ENCODE measurements around the gene GLYAT.
"Not testable (repeated sequence)": the region's sequence is repeated elsewhere in the genome, so short reads cannot be mapped to it uniquely, and the experiment has no call there.

Gene GLYAT

DNA sequence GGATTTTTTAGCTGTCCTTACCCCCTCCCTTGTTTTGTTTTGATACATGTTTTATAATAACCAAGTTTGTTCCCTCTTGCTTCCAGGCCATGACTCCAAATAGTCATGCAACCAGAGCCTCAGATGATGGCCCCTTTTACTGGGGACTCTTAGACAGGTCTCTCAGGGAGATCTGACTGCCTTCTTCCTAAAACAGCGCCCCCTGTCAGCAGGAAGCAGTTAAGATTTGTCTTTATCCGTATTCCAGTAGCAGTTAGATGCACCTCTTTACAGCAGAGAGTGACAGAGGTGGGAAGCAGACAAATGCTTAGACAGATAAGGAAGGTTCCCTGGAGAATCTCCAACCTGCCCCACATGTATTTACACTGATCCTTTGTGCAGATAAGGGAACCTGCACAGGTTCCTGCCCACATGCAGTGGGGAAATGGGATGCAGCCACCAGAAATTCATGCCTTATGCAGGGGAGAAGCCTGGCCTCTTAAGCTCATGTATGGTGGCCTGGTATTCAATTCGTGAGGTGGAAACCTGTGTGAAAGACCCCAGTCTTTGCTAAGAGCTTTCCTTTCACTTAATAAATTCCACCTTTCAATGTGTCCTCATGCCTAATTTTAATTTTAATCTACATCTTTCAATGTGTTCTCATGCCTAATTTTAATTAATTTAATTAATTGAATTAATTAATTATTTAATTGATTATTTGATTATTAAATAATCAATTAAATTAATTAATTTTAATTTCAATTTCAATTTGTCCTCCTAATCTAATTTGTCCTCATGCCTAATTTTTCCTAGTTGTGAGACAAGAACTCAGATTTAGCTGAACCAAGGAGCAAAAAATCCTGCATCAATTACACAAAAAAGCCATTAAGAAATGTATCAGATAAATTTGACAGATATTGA lies 11.5 kb upstream of the GLYAT start:
- no peak for DNase-seq (ENCODE audit: low read depth in 2 of 2)

- DNase-seq (ENCODE audit: low read depth in 2 of 2) = no peak
These were observed 10.4 kb upstream of the GLYAT start for GRCh38 chr11:58742140-58742539.

- DNase-seq (ENCODE audit: low read depth in 2 of 2) = no peak
These were observed 9.4 kb upstream of the GLYAT start for GRCh38 chr11:58741127-58741526.

DNA sequence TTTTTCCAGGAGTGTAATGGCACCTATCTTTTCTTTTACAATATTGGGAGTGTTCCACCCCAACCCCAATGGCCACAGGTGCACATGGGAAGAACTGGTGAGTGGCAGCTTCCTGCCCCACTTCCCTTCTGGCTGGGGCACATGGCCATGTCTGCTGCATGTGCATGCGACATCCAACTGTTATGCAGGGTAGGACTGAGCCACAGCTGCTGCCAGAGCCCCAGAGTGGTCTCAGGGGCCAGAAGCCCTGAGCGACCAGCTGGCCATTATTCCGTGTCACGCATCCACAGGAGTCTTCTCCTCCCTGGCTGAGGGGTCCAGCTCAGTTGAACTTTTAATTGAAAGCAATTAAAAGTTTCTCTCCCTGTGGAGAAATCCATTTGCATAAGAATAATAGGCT lies 8.7 kb upstream of the GLYAT start:
- DNase-seq (ENCODE audit: low read depth in 2 of 2) = no peak

GRCh38 chr11:58739725-58740430 lies 8.1 kb upstream of the GLYAT start:
- DNase-seq (ENCODE audit: low read depth in 2 of 2) = no peak

GRCh38 chr11:58734681-58735490 lies 3.1 kb upstream of the GLYAT start:
- no peak for DNase-seq (ENCODE audit: low read depth in 2 of 2)

DNA sequence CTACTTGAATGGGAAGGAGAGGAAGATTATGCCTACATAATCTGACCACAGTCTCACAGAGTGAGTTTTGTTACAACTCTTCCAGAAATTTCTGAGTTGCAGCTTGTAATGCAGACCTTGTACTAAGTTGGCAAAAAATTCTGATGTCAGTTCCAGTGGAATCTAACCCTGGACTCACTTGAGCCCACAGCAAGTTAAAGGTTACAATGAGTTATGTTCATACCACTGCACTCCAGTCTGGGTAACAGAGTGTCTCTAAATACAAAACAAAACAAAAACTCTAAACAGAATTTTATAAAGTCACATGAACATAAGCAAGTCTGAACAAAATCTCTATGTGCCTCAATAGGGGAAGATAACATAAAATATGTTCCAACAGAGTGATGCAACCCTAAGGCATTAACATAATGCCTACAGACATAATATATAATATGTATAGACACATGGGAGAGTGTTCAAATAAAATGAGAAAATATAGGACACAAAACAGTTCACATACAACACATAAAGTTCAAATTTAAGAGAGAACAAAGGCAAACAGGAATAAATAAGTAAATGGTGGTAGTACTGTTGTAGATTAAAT lies 1.1 kb downstream of the GLYAT start:
- no peak for DNase-seq (ENCODE audit: low read depth in 2 of 2)

DNA sequence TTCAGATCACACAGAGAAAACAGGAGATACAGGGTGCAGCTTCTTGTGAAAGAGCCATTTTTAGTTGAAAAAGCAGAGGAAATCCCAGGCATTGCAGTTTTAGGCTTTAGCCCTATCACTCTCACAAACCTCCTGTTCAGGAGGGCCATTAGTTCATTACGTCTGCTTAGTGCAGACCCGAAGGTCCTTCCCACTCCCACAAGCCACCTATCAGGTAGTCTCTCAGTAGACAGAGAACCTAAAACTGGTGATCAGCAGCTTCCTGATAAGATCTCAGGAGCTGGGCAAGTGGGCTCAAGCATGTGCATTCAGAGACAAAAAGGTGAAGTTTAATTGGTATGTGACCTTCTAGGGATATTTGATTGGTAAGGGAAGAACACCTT lies 4.3 kb downstream of the GLYAT start:
- DNase-seq (ENCODE audit: low read depth in 2 of 2) = no peak

DNA sequence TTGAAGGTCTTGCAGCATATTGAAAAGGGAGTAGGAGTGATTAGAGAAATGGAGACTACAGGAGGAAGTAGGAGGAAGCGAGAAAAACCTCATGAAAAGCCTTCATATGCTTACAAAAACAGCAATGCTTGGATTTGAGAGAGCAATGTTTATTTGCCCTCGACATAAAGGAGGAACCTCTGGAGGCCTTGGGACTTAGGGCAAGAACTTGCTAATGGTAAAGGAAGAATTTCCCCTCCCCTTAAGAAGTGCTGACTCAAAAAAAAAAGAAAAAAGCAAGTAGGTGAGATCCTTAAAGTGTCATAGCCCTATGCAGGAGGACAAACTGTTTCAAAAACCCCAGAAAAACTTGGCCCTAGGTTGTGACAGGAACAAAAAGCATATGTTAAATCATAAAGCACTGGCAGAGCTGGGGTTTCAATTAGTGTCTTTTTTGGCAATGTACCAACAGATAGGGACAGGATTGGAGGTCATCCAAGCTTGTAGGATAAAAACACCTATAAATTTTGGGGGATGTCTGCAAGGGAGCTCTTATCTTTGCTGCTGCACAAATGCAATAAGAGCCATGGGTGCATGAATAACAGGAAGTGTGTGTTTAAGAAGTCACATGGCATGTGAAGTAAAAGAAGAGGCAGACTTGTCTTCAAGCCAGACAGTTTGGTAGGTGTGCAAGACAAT lies 4.9 kb downstream of the GLYAT start:
- no peak for DNase-seq (ENCODE audit: low read depth in 2 of 2)

DNA sequence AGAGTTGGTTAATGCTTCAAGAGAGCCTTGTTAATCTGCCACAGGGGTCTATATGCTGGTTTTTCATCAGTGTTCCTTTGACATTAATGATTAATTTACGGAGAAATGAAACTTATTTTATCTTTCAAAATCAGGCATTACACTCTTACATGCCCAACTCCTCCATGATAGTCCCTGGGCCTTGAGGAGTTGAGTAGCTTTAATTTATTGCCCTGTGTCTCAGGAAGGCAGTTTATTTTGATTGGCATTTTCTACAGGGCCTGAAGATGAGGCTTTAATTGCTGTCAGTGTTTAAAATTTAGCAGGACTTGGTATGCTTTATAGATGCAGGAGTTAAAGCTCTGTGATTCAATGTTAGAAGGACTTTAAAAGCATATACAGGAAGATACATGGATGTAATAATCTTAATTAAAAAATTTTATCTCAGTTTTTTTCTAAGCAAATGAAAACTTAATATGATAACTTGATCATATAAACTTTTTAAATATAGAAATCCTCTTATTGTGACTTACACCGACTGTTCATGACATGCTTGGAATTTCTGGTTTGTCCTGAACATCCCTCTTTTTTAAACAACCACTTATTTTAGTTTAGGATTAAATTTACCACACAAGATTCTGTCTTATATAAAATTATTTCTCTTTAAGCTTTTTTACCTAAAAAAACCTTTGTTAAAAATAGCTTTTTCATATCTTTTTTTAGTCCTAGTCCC lies 12.2 kb downstream of the GLYAT start:
- no peak for DNase-seq (ENCODE audit: low read depth in 2 of 2)

DNA sequence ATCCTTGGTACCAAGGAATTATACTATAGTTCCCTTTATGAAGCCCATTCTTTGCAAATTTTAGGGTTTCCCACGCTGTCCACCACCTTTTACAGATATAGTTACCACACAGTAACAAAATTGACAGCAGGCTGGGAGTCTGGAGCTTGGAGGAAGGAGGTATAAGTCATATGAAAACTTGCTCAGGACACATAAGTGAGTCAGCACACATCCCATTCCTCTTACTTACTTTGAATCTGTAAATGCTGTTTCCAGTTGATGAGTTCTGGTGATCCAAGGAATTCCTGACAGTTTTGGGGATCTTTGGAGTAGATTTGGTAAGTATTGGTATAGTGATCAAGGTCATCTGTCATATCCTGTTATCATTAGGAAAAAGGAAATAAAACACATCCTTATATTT lies 19.2 kb downstream of the GLYAT start:
- DNase-seq (ENCODE audit: low read depth in 2 of 2) = no peak

DNA sequence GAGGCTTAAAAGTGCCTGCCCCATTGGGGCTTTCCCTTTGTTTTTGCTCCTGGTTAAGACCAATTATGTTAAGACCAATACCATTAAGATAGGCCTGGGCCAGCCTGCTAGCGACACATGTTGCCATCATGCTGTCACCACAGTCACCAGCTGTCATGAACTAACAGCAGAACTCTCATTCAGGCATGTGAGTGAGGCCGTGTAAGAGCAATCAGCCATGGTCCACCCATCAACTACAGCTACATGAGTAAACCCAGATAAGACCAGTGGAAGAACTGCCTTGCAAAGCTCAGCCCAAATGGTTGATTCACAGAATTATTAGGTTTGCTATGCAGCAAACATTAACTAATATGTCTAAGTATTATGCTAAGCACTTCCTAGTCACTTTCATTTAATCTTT lies 19.9 kb downstream of the GLYAT start:
- no peak for DNase-seq (ENCODE audit: low read depth in 2 of 2)

- DNase-seq (ENCODE audit: low read depth in 2 of 2) = no peak
These were observed 24.0 kb downstream of the GLYAT start for GRCh38 chr11:58707767-58708166.

DNA sequence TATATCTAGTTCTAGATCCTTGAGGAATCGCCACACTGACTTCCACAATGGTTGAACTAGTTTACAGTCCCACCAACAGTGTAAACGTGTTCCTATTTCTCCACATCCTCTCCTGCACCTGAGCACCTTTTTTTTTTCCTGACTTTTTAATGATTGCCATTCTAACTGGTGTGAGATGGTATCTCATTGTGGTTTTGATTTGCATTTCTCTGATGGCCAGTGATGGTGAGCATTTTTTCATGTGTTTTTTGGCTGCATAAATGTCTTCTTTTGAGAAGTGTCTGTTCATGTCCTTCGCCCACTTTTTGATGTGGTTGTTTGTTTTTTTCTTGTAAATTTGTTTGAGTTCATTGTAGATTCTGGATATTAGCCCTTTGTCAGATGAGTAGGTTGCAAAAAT lies 34.9 kb downstream of the GLYAT start:
- DNase-seq (ENCODE audit: low read depth in 2 of 2) = not testable (repeated sequence)

GRCh38 chr11:58693026-58693425 lies 38.7 kb downstream of the GLYAT start:
- no peak for DNase-seq (ENCODE audit: low read depth in 2 of 2)

DNA sequence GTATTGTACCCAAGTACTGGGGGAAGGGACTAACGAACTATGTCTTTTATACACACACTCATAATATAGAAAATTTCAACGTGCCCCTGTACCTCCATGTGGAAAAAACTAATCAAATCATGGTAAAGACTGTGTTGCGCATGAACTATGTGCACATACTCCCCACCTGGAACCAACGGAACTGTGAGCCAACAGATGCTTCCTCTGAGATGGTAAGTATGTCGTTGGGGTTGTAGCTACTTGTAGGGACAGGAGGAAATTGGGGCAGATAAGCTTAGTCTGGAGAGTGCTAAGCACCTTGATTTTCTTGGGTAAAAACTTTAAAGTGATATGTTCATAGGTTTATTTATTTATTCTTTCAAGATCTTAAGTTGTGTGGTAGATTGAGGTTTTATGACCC lies 40.1 kb downstream of the GLYAT start:
- no peak for DNase-seq (ENCODE audit: low read depth in 2 of 2)

DNA sequence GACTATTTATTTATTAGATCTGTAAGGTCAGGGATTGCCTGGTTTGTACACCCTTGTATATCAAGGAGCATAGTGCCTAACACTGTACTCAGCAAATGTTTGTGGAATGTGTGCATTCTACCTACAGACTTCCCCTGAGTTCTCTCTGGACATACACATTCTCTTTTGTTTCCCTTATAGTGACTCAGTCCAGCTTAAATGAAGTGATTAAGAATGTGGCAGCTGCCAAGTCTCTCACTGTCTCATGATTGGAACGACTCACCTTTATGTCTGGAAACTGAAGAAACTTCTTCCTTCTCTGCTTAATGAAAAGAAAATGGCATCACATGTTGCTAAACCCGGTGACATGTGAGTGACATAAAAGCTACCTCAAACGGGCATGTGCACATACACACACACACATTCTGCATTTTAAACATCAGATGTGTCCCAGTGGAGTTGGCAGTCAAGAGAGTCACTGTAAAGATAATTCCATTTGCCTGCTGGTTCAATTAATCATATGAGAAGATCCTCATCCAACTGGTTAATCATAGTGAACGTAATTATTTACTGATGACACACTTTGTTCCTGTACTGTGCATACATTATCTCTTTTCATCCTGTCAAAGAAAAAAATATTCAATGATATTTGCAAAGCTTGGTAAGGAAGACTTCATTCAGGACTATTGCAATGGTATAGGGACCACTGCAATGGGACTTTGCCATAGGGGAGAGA lies 42.8 kb downstream of the GLYAT start:
- no peak for DNase-seq (ENCODE audit: low read depth in 2 of 2)

DNA sequence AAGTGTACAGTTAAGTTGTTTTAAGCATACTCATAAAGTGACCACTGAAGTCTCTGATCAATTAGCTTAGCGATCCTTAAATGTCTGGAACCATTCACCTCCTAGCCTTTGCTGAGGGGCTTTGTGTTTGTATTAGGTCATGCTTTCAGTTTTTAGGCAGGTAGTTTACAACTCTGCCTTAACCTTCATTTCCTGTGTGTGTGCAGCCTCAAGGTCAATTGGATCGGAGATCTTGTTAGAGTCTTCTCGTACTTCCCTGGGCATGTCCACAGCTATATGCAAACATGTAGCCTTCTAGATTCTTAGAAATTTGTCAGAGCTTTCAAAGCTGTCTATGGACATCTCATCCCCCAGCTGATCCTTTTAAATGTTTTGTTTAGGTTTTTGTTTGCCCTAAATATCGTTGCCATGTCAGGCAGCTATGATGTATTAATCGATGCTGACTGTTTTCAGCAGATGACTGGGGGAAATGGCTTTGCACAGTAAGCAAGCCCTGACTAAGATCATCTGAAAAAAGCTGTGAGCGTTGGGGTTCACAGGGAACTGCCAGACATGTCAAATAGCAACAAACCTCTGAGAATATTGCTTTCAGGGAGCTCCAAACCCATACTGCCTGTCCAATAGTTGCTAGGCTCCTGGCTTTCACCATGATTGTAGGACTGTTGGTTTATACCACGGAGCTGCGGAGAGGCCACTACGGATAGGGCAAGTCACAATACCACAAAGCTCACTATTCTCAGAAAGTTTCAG lies 45.6 kb downstream of the GLYAT start:
- no peak for DNase-seq (ENCODE audit: low read depth in 2 of 2)

GRCh38 chr11:58682660-58683059 lies 49.1 kb downstream of the GLYAT start:
- DNase-seq (ENCODE audit: low read depth in 2 of 2) = not testable (repeated sequence)
